Posterior vena cava (tissue), 2 donors: ENCODE results near the gene KIF18B. TPM values are rescaled to one million over a fixed set of nuclear protein-coding genes. Genes with fewer than 3 reads are reported as not detected.
A peak's percentile ranks its signal among the peaks of the same experiment; 100 is the strongest.
"Not testable (repeated sequence)": the region's sequence is repeated elsewhere in the genome, so short reads cannot be mapped to it uniquely, and the experiment has no call there.

Source experiments
- DNase-seq: peaks from one replicate; pipeline ENCODE4 v3.0.0-alpha.2; 2020; ENCODE audit warnings: low spot score
- intact Hi-C, 2 donors: fragments of 100-400 bp; cut with DNase I; formaldehyde crosslinking; loops; one replicate each; pipeline versions ENCODE4 v1.14.1 to v1.14.2; 2022 to 2023
- total RNA-seq, 2 donors: library from RNA; stranded (reverse); fragmentation: NEBNext Ultra II Directional; extraction: Animal tissue kit (Norgen Biotek cat#: 25700); gene quantifications; one replicate each; pipeline ENCODE4 v1.2.1, GENCODE V29; 2021
- donor health status: DM: yes; HTN: yes; CAD: no.
- donor health status: DM: yes; HTN: yes; CAD: no.

Gene KIF18B
- total RNA-seq, 2 donors from 2014 or later, result 0.10 to 0.65 TPM

- no peak for DNase-seq
- intact Hi-C loops, result no loop called here
Observed at GRCh38 chr17:44948315-44948795, 782 bp upstream of the KIF18B start.

DNA sequence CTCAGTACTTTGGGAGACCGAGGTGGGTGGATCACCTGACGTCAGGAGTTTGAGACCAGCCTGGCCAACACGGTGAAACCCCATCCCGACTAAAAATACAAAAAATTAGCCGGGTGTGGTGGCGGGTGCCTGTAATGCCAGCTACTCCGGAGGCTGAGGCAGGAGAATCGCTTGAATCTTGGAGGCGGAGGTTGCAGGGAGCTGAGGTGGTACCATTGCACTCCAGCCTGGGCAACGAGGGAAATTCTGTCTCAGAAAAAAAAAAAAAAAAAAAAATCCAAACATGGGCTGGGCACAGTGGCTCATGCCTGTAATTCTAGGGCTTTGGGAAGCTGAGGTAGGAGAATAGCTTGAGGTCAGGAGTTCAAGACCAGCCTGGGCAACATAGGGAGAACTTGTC lies 1.9 kb downstream of the KIF18B start:
- DNase-seq, intact Hi-C loops: not testable (repeated sequence)

DNA sequence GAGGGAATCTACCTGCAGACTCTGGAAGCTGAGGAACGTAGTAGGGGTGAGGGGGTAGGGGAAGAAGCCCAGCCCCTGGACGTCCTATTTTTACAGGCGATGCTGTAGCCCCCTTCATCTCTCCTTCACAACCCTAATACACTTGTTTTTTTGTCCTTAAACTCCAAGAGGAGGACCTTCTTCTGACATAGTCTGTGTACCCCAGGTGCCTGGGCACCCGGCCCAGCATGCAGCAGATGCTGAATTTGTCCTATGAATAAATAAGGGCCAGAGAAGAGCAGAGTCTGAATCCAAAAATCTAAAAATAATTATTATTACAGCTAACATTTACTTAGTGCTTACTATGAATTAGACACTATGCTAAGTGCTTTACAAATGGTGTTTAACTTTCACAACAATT lies 5.1 kb downstream of the KIF18B start:
- DNase-seq, result peak; percentile 58
- intact Hi-C loops, result no loop called here

DNA sequence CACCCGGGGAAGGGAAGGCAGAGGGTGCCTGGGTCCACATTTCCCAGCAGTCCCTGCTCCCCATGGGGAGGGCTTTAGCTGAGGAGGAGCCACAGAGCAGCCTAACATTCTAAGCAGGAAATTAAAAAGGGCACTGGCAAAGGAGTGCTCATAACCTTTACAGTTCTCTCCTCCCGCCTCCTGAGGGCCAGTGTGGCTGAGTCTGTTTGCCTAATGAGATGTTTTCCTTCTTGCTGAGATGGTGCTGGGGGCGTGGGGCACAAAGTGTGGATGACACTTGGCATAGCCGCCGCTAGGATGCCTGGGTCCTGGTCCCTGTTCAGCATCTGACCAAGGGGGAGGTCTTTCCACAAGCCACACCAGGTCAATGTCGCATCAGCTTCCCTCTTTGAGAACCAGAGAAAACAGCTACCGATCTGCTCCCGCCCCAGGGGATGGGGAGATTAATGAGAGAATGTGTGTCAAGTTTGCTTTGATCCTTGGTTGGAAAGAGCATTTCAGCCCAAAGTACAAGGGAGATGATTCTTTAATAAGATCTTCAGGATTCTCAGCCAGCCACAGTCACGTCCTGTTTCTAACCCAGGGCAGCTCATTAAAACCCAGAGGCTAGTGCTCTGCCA lies 5.8 kb downstream of the KIF18B start:
- peak; percentile 62 for DNase-seq
- intact Hi-C loops, result no loop called here

GRCh38 chr17:44940768-44941167 lies 6.8 kb downstream of the KIF18B start:
- DNase-seq, result no peak
- intact Hi-C loops, result no loop called here

- DNase-seq, result no peak
- intact Hi-C loops, result no loop called here
Observed at GRCh38 chr17:44940317-44940716, 7.3 kb downstream of the KIF18B start.

DNA sequence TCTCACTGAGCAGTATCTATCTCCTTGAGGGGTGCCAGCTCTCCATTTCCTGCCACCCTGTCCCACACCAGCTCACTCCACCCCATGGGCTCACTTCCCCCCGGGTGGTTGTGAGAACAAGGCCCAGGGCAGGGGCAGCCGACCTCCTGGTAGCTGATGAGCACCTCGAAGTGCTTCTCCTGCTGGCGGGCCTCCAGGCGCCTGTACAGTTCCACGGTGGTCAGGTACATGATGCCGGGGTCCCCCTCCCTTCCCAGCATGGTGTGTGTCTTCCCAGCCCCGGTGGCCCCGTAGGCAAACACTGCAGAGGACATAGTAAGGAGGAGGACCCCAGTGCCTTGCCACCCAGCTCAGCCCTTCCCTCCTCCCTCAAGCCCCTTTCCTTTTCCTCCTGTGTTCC lies 12.5 kb downstream of the KIF18B start:
- intact Hi-C loops, result no loop called here
- peak; percentile 81 for DNase-seq

DNA sequence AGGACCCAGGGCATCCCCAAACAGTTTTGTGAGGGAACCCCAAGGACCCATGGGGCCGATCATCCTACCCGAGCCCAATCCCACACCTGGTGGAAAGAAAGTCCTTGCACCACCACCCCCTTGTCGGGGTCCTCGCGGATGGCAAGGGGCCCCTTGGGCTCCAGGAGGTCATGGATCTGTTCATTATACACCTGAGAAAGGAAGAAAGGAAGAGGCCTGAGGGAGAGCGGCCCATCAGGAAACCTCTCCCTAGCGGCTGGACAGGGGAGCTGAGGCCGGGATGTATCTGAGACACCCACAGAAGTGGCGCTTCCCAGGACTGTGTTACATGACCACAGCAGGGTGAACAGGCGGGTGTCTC lies 12.8 kb downstream of the KIF18B start:
- intact Hi-C loops, result no loop called here
- DNase-seq, result no peak

- DNase-seq, result peak; percentile 60
- intact Hi-C loops, result no loop called here
Observed at GRCh38 chr17:44933824-44934744, 13.5 kb downstream of the KIF18B start.

- intact Hi-C loops, result no loop called here
Observed at GRCh38 chr17:44932787-44933097, 14.8 kb downstream of the KIF18B start.

GRCh38 chr17:44932096-44932786 lies 15.3 kb downstream of the KIF18B start:
- intact Hi-C loops, result no loop called here
- peak; percentile 72 for DNase-seq

More at GRCh38 chr17:44932787-44933097, 14.8 kb downstream of the KIF18B start:
- no peak for DNase-seq

- DNase-seq, result peak; percentile 32
- intact Hi-C loops, result no loop called here
Observed at GRCh38 chr17:44931376-44931775, 16.2 kb downstream of the KIF18B start.

DNA sequence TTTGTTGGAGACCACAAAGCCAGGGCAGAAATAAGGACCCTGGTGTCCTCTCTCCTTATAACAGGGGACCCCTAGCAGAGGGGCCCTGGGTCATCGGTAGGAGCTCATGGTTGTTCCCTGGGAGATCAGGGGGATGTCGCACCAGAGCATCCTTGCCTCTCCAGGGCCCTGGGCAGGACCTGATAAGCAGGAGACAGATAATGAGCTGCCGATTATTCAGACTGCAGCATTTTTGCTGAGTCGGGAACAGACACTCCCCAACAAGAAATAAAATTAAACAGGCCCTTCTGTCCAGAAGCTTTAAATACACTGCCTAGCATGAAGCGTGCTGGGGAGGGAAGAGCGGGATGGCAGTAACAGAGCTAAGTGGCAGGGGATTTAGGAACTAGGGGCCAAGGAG lies 16.9 kb downstream of the KIF18B start:
- peak; percentile 18 for DNase-seq
- intact Hi-C loops, result no loop called here

- intact Hi-C loops, result no loop called here
Observed at GRCh38 chr17:44928950-44929720, 18.4 kb downstream of the KIF18B start.

DNA sequence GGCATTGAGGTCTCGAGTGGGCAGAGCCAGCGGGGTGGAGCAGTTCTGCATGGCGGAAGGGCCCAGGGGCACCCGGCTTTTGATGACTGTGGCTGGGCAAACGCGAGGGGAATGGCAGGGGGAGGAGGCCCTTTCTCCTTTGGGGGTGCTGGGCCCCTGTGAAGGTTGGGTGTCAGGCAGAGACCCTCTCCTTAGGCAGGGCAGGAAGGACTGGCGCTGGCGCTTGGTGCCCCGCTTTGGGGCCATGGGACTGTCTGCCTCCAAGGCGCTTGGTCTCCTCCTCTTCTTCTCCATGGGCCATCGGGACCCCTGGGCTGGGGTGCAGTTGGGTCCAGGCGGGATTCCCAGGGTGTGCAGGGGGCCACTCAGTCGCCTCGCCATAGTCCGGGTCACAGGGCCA lies 19.4 kb downstream of the KIF18B start:
- intact Hi-C loops, result no loop called here
- peak; percentile 38 for DNase-seq

More at GRCh38 chr17:44928950-44929720, 18.4 kb downstream of the KIF18B start:
- peak; percentile 11 for DNase-seq

- intact Hi-C loops, result no loop called here
- DNase-seq, result peak; percentile 44
Observed at GRCh38 chr17:44927696-44928095, 19.9 kb downstream of the KIF18B start.

DNA sequence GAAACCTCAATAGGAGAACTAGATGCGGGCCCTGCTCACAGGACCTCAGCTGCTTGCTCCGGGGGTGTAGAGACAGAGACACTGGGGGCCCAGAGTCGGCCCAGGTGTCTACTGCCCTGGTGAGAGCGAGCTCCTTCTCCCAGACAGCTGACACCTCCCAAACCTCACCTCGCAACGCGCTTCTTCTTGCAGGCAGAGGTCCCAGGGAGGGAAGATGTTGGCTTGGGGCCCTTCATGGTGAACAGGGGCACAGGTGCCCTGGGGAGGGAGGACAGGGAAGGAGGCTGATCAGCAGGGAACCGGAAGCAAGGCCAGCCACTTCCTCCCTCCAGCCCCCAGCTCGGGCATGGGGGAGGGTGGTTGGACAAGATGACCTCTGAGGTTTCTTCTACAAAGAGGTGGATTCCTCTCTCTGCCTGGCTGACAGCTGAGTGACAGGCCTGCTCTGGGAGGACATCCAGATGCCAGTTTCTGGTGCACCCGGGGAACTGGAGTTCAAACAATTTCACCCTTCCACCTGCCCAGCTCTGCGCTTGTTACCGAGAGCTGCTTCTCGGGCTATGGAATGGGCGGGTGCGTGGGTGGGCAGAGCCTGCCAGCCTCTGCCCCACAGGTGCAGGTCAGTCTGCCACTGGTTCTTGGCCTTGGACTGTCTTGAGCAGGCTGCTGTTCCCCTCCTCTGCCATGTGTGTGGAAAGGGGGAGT lies 20.6 kb downstream of the KIF18B start:
- peak; percentile 40 for DNase-seq
- intact Hi-C loops, result no loop called here

- peak; percentile 71 for DNase-seq
- intact Hi-C loops, result no loop called here
Observed at GRCh38 chr17:44925731-44926697, 21.6 kb downstream of the KIF18B start.
